Cerebellar nuclear complex (tissue), 1 donor: Measurements from ENCODE around the gene TTC5.
"Not testable (repeated sequence)": the region's sequence is repeated elsewhere in the genome, so short reads cannot be mapped to it uniquely, and the experiment has no call there.

Experiments used
- DNase-seq, 2 experiments: peaks; one replicate each; lab custom pipeline; 2025; lab: John Stamatoyannopoulos, UW

The TTC5 gene, protein sequence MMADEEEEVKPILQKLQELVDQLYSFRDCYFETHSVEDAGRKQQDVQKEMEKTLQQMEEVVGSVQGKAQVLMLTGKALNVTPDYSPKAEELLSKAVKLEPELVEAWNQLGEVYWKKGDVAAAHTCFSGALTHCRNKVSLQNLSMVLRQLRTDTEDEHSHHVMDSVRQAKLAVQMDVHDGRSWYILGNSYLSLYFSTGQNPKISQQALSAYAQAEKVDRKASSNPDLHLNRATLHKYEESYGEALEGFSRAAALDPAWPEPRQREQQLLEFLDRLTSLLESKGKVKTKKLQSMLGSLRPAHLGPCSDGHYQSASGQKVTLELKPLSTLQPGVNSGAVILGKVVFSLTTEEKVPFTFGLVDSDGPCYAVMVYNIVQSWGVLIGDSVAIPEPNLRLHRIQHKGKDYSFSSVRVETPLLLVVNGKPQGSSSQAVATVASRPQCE

GRCh38 chr14:20305265-20306078 is at the start of gene TTC5:
TTC5 (minus strand) TSS chr14:20305951; CDS start chr14:20305937, 14 bp downstream.
- DNase-seq = peak in 1 of 2 experiments; percentile 66

DNA sequence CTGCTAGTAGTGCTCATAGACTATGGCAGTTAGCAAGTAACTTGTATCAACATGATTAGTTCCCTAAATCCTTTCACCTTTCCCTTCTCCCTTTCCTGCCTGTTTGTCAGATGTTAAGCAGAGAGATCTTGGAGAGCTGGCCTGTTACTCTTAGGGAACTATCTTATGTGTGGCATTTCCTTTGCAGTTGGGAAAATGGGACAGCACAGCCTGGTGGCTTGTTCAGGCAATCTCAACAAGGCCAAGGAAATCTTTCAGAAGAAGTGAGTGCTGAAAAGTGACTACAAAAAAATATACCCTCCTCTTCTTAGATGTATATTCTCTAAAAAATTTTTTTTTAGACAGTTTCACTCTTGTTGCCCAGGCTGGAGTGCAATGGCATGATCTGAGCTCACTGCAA is 45.1 kb upstream of the TTC5 start:
- DNase-seq = no peak

- DNase-seq = no peak
These were observed 44.5 kb upstream of the TTC5 start for GRCh38 chr14:20350282-20350681.

DNA sequence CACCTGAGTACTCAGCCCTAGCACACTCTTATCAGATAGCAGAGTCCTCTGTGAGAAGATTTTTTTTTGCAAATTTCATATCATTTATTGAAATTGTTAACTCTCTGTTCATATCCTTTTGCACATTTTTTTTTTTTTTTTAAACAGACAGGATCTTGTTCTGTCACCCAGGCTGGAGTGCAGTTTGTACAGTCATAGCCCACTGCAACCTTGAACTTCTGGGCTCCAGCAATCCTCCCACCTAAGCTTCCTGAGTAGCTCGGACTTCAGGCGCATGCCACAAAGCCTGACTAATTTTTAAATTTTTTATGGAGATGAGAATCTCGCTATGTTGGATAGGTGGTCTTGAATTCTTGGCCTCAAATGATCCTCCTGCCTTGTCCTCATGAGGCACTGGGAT is 42.0 kb upstream of the TTC5 start:
- DNase-seq = no peak

- DNase-seq = no peak
These were observed 41.0 kb upstream of the TTC5 start for GRCh38 chr14:20346713-20347112.

- DNase-seq = no peak
These were observed 39.6 kb upstream of the TTC5 start for GRCh38 chr14:20345366-20345765.

GRCh38 chr14:20343862-20344220 is 38.1 kb upstream of the TTC5 start:
- DNase-seq = no peak

GRCh38 chr14:20343092-20343861 is 37.5 kb upstream of the TTC5 start, which contains the start of gene PARP2:
PARP2 (plus strand) TSS chr14:20343635; CDS start chr14:20343642, 7 bp downstream.
- DNase-seq = peak; percentile 98 to 100

DNA sequence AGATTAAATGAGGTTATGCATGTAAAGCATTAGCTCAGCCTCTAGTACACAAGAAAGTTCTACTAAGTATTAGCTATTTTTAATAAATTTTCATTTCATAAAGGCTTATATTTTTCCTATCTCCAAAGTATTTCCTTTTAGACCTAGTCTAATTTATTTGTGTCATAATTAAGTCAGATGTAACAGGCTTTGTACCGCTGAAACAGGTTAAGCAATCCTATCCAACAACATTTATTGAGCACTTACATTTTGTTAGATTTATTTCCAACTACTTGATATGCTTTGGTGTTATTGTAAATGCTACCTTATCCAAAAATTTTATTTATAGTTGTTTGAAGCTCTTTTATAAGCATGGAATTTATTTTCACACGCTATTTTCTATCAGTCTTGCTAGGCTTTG is 35.9 kb upstream of the TTC5 start:
- DNase-seq = no peak

- DNase-seq = not testable (repeated sequence)
These were observed 35.3 kb upstream of the TTC5 start for GRCh38 chr14:20341032-20341431.

DNA sequence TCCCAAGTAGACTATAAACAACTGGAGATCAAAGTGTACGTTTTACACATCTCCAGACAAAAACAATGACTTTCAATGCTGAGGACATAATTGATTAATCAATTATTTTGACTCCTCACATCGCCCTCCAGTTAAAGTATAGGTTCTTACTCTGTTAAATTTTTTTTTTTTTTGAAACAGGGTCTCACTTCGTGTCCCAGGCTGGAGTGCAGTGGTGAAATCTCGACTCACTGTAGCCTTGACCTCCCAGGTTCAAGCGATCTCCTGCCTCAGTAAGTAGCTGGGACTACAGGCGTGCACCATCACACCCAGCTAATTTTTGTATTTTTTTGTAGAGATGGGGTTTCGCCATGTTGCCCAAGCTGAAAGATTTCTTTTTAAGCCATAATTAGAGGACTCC is 28.3 kb upstream of the TTC5 start:
- DNase-seq = no peak

GRCh38 chr14:20333494-20333841 is 27.7 kb upstream of the TTC5 start:
- no peak for DNase-seq

- peak; percentile 57 to 89 for DNase-seq
These were observed 27.2 kb upstream of the TTC5 start, which contains the start of gene CCNB1IP1 for GRCh38 chr14:20332788-20333493. CCNB1IP1 (minus strand) TSS chr14:20333279; CDS start chr14:20316523, 16,756 bp downstream.

GRCh38 chr14:20332431-20332787 is 26.7 kb upstream of the TTC5 start:
- DNase-seq = no peak

DNA sequence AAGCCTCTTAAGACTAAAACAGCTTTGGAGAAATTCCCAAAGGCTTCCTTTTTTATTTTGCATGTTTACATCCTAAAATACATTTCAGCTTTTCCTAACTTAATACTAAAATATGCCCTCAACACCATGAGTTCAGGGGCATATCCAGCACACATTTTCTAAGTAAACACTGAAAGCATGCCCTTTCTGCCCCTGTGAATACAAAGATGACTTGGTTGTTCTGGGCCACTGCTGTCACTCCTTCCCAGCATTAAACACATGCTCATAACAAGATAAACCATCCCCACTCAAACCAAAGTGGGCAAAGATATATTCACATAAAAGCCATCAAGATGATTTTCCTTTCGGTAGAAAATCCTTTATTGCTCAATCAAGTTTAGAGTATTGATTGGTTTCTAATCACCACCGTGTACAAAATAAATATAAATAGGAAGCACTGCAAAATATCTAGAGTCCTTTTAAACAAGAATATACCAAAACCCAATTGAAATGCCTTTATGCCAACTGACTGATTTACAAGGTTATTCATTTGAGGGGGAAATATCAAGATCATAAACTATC is 25.4 kb upstream of the TTC5 start:
- DNase-seq = no peak

DNA sequence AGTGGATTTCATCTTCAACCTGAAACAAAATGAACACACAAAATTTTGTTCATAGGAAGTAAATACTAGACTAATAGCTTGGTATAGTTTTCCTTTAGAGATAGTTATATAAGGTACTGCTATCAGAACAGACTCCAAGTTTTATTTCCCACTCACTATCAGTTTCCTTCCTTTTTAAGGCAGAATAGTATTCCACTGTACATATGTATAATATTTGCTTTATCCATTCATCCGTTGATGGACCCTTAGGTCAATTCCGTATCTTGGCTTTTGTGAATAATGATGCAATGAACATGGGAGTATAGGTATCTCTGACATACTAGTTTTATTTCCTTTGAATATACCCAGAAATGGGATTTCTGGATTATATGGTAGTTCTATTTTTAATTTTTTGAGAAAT is 23.6 kb upstream of the TTC5 start:
- DNase-seq = no peak

- DNase-seq = no peak
These were observed 23.0 kb upstream of the TTC5 start for GRCh38 chr14:20328705-20329104.

DNA sequence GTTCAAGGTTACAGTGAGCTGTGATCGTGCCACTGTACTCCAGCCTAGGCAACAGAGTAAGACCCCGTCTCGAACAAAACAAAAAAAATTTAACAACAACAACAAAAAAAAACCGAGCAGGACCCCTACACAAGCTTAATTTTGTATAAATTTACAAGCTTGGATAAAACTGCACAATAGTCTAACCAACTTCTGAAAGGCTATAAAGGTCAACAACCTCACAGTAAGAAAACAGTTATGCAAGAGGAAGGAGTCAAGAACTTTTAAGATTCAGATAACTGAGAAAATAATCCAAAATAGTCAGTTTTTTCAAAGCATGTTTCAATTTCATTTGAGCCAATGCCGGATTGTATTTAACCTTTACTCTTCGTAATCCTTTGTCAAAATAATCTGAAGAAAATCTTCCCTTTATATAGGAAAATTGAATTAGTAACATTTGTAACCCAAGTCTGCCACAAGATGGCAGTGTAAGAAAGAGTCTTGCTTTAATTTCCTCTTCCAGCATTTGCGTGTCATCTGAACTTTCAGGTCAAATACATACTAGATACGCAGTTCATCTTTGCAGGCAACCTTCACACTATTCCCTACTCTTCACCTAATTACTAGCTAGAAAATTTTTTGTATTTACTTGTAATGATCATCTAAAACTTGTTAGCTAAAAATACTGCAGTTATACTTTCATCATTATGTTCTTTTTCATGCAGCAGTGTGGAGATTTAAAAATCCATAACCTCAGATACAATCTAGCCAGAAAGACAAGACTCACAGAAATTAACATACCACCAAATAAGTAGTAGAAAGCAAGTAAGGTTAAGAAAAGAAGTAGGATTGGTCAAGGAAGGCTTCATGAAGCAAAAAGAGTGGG is 21.5 kb upstream of the TTC5 start:
- peak in 1 of 2 experiments; percentile 57 for DNase-seq

GRCh38 chr14:20317720-20318119 is 12.0 kb upstream of the TTC5 start:
- DNase-seq = no peak

DNA sequence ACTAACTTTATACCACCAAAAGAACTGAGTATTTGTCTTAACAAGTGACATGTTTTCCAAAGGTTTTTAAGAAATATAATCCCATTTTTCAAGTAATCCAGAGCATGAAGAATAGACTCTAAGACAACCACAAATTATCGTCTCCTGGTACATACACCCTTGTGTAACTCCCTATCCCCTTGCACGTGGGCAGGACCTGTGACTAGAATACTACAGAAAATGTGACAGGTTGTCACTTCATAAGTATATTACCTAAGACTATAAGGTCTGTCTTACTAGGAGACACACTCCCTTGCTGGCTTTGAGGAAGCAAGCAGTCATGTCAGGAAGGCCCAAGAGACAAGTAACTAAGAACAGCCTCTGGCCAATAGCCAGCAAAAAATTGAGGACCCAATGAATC is 8.3 kb upstream of the TTC5 start:
- no peak for DNase-seq
